ENCODE results near the gene EIF3B.

GRCh38 chr7:2405601-2406345, 51.1 kb downstream of the EIF3B start:
- no peak for TF ChIP-seq POLR2A (IDR thresholded peaks at IDR 0.05)
- no peak for TF ChIP-seq CTCF (IDR thresholded peaks at IDR 0.05)
